Testis (tissue), 3 donors: ENCODE results near the gene PLEKHF1. TPM values are rescaled to one million over a fixed set of nuclear protein-coding genes. Genes with fewer than 3 reads are reported as not detected.
"Not testable (repeated sequence)": the region's sequence is repeated elsewhere in the genome, so short reads cannot be mapped to it uniquely, and the experiment has no call there.

Experiments used
- DNase-seq: peaks from one replicate; pipeline ENCODE4 v3.0.0-alpha.2; 2019
- H3K27ac ChIP-seq, 2 donors: fragments of 200-600 bp; sonication (generic); one replicate each; pipeline ENCODE4 v1.5.1; 2019
- H3K27me3 ChIP-seq: fragments of 200-600 bp; sonication (generic); one replicate; pipeline ENCODE4 v1.5.1; 2019
- H3K36me3 ChIP-seq: fragments of 200-600 bp; sonication (generic); one replicate; pipeline ENCODE4 v1.5.1; 2017; ENCODE audit warnings: low read depth; ENCODE audit errors: missing control alignments
- H3K4me1 ChIP-seq: fragments of 200-600 bp; sonication (generic); one replicate; pipeline ENCODE4 v1.5.1; 2019
- H3K4me3 ChIP-seq, 2 donors: fragments of 200-600 bp; sonication (generic); one replicate each; pipeline ENCODE4 v1.5.1; 2017 to 2019
- H3K9me3 ChIP-seq: fragments of 200-600 bp; sonication (generic); one replicate; pipeline ENCODE4 v1.5.1; 2017
- CTCF ChIP-seq, 3 experiments: fragments of 450-650 bp in 2 of 3; fragments of 200-600 bp in 1 of 3; sonication (generic) in 1 of 3; IDR thresholded peaks; one replicate each; pipeline ENCODE4 v1.5.1; 2016 to 2019; ENCODE audit warnings: antibody characterized with exemption in 3 of 3, mild to moderate bottlenecking in 2 of 3, moderate library complexity in 1 of 3
- POLR2A ChIP-seq: fragments of 450-650 bp; IDR thresholded peaks from one replicate; pipeline ENCODE4 v1.6.1; 2017; ENCODE audit warnings: antibody characterized with exemption, mild to moderate bottlenecking, moderate library complexity
- WGBS, 2 donors: methylation state at CpG; one replicate each; pipeline ENCODE4 v1.1.5; 2018; 5-methylcytosine and 5-hydroxymethylcytosine counted together
- intact Hi-C: fragments of 100-400 bp; cut with DNase I; formaldehyde crosslinking; loops from one replicate; pipeline ENCODE4 v1.15.1; 2023; ENCODE audit warnings: low total_unique reads
- polyA plus RNA-seq: library from polyadenylated mRNA; stranded (reverse); fragments of 350-450 nt; fragmentation: Illumina TruSeq; extraction: RNeasy Lipid Tissue Mini Kit (QIAGEN cat#74804); gene quantifications from one replicate; pipeline ENCODE4 v1.2.3, GENCODE V29; 2014; ENCODE audit warnings: low read depth, low replicate concordance; ENCODE audit not compliant: insufficient read depth
- total RNA-seq, 2 donors: library from RNA; depleted of rRNA; stranded (reverse); fragments of >200 nt; gene quantifications; one replicate each; pipeline ENCODE4 v1.2.3, GENCODE V29; 2016

The PLEKHF1 gene
- total and polyA plus RNA-seq, 3 donors from 2014 or later: 6.3 to 26.2 (median 13.5) TPM

- Histone ChIP-seq H3K36me3 (no peaks in the 10 kb centered on the region), H3K9me3 (no peaks in the 10 kb centered on the region), H3K4me3 (no peak overlapping the region), H3K27me3 (no peaks in the 10 kb centered on the region), H3K4me1 (peaks cover 36% of the 10 kb centered on the region), H3K27ac (peak overlapping the region; percentile 50 to 73)
- WGBS, 2 donors: 64 to 78% methylated on average over 9 of the region's 9 CpGs
- DNase-seq: no peak
- TF ChIP-seq CTCF (IDR thresholded peaks at IDR 0.05) (no peak), POLR2A (no peak)
- intact Hi-C loops: no loop called here
Measured at GRCh38 chr19:29705706-29706105, 40.4 kb downstream of the PLEKHF1 start.

- Histone ChIP-seq H3K27ac (peak overlapping the region; percentile 50 to 73), H3K4me3 (no peak overlapping the region), H3K9me3 (no peaks in the 10 kb centered on the region), H3K4me1 (peaks cover 36% of the 10 kb centered on the region), H3K27me3 (no peaks in the 10 kb centered on the region), H3K36me3 (no peaks in the 10 kb centered on the region)
- intact Hi-C loops: no loop called here
- no peak for TF ChIP-seq CTCF (IDR thresholded peaks at IDR 0.05)
- TF ChIP-seq POLR2A: no peak
- 61 to 70% methylated on average over 6 of the region's 6 CpGs for WGBS, 2 donors
- DNase-seq: peak; percentile 58
Measured at GRCh38 chr19:29706635-29707034, 41.4 kb downstream of the PLEKHF1 start.

- intact Hi-C loops: no loop called here
- DNase-seq: no peak
- H3K4me3 ChIP-seq: no peak overlapping the region
- no peaks in the 10 kb centered on the region for H3K27me3 ChIP-seq
- no peaks in the 10 kb centered on the region for H3K36me3 ChIP-seq
- TF ChIP-seq POLR2A (no peak), CTCF (IDR thresholded peaks at IDR 0.05) (no peak)
- H3K9me3 ChIP-seq: no peaks in the 10 kb centered on the region
- peak overlapping the region in 1 of 2 donors; percentile 39 for H3K27ac ChIP-seq
- H3K4me1 ChIP-seq: peaks cover 42% of the 10 kb centered on the region
- 51 to 54% methylated on average over 17 to 18 of the region's 18 CpGs for WGBS, 2 donors
Measured at GRCh38 chr19:29708554-29709439, 43.5 kb downstream of the PLEKHF1 start.

GRCh38 chr19:29709440-29709798 lies 44.2 kb downstream of the PLEKHF1 start:
- H3K27me3 ChIP-seq, H3K9me3 ChIP-seq, intact Hi-C loops, H3K4me3 ChIP-seq, H3K27ac ChIP-seq, H3K36me3 ChIP-seq, DNase-seq: not testable (repeated sequence)
- peaks cover 47% of the 10 kb centered on the region for H3K4me1 ChIP-seq
- 91 to 95% methylated on average over 2 of the region's 2 CpGs for WGBS, 2 donors

- Histone ChIP-seq H3K27ac (no peak overlapping the region), H3K4me1 (peaks cover 46% of the 10 kb centered on the region), H3K36me3 (no peaks in the 10 kb centered on the region), H3K27me3 (no peaks in the 10 kb centered on the region), H3K4me3 (no peak overlapping the region), H3K9me3 (no peaks in the 10 kb centered on the region)
- WGBS, 2 donors: 74 to 78% methylated on average over 6 of the region's 6 CpGs
- intact Hi-C loops: loop anchor here (5.0 kb wide), 1 partner anchor 99 kb away; no protein-coding TSS in a partner anchor
- no peak for DNase-seq
- TF ChIP-seq CTCF (IDR thresholded peaks at IDR 0.05) (no peak), POLR2A (no peak)
Measured at GRCh38 chr19:29711584-29712132, 46.4 kb downstream of the PLEKHF1 start.
